Measurements from ENCODE around the gene CSTB.
"Not testable (repeated sequence)": the region's sequence is repeated elsewhere in the genome, so short reads cannot be mapped to it uniquely, and the experiment has no call there.

The CSTB gene

GRCh38 chr21:43775795-43776430 lies at the start of gene CSTB:
TSS of gene CSTB (minus strand) at chr21:43776308. CDS start at chr21:43776269, 39 bp downstream.
- DNase-seq: peak; percentile 85 to 88

- no peak for DNase-seq
Observed at GRCh38 chr21:43825242-43825935, 49.3 kb upstream of the CSTB start.

GRCh38 chr21:43824333-43825241 lies 48.5 kb upstream of the CSTB start:
- DNase-seq: no peak

GRCh38 chr21:43822741-43823140 lies 46.6 kb upstream of the CSTB start:
- DNase-seq: not testable (repeated sequence)

GRCh38 chr21:43822166-43822565 lies 46.1 kb upstream of the CSTB start:
- not testable (repeated sequence) for DNase-seq

GRCh38 chr21:43820466-43820865 lies 44.4 kb upstream of the CSTB start:
- no peak for DNase-seq

- DNase-seq: no peak
Observed at GRCh38 chr21:43819511-43820405, 43.6 kb upstream of the CSTB start.

- DNase-seq: no peak
Observed at GRCh38 chr21:43818685-43819084, 42.6 kb upstream of the CSTB start.

GRCh38 chr21:43817157-43818086 lies 41.3 kb upstream of the CSTB start:
- DNase-seq: no peak

GRCh38 chr21:43816611-43817071 lies 40.5 kb upstream of the CSTB start:
- no peak for DNase-seq

GRCh38 chr21:43815991-43816390 lies 39.9 kb upstream of the CSTB start:
- DNase-seq: no peak

GRCh38 chr21:43815107-43815613 lies 39.1 kb upstream of the CSTB start:
- DNase-seq: no peak

- DNase-seq: no peak
Observed at GRCh38 chr21:43814215-43815106, 38.4 kb upstream of the CSTB start.

- DNase-seq: no peak
Observed at GRCh38 chr21:43813656-43813980, 37.5 kb upstream of the CSTB start.

GRCh38 chr21:43812957-43813655 lies 37.0 kb upstream of the CSTB start:
- DNase-seq: no peak

- DNase-seq: no peak
Observed at GRCh38 chr21:43812139-43812821, 36.2 kb upstream of the CSTB start.

- DNase-seq: no peak
Observed at GRCh38 chr21:43811262-43812105, 35.4 kb upstream of the CSTB start.

All from stimulated activated CD4-positive, alpha-beta T cell treated with anti-CD3 and anti-CD28 coated beads, Interleukin-2, amount 100 ng/mL, for 24 hours (primary cell).